ENCODE measurements around the gene P2RX6.
"Not testable (repeated sequence)": the region's sequence is repeated elsewhere in the genome, so short reads cannot be mapped to it uniquely, and the experiment has no call there.

The P2RX6 gene

DNA sequence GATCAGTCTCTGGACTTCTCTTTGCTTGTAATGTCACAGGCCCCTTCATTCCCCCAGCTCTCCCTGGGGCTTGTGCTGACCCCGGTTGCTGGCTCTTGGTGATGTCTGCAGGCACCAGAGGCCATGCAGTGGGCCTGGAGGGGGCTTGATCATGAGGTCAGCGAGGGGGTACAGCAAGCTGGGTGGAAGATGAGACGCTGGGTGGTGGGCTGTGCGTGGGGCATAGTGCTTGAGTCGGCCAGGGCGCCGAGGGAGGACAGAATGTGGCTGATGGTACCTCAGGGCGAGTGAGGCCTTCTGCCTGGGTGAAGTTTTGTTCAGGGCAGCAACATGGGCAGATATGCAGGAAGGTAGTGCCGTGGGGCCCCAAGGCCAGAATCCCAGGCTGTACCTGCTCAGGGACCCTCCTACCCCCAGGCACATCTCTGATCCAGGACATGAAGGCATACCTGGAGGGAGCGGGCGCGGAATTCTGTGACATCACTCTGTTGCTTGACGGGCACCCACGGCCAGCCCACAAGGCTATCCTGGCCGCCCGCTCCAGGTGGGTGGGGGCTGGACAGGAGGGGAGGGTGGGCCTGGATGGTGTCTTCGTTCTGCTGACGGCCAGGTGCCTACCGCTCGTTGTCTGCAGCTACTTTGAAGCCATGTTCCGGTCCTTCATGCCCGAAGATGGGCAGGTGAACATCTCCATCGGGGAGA is 19.5 kb upstream of the P2RX6 start:
- no peak for DNase-seq

DNA sequence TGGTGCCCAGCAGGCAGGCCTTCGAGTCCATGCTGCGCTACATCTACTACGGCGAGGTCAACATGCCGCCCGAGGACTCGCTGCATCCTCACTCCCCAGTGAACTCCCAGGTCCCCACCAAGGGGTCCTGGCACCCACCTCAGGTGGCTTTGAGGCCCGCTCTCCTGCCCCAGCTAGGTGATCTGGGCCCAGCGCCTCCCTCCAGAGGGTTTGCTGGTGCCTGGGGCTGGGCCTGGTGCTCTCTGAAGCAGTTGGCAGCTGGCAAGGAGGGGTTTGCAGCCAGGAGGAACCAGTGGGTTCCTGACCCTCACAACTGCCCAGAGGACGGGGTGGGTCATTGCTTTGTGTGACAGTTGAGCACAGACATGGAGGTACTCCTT is 18.9 kb upstream of the P2RX6 start:
- no peak for DNase-seq

DNA sequence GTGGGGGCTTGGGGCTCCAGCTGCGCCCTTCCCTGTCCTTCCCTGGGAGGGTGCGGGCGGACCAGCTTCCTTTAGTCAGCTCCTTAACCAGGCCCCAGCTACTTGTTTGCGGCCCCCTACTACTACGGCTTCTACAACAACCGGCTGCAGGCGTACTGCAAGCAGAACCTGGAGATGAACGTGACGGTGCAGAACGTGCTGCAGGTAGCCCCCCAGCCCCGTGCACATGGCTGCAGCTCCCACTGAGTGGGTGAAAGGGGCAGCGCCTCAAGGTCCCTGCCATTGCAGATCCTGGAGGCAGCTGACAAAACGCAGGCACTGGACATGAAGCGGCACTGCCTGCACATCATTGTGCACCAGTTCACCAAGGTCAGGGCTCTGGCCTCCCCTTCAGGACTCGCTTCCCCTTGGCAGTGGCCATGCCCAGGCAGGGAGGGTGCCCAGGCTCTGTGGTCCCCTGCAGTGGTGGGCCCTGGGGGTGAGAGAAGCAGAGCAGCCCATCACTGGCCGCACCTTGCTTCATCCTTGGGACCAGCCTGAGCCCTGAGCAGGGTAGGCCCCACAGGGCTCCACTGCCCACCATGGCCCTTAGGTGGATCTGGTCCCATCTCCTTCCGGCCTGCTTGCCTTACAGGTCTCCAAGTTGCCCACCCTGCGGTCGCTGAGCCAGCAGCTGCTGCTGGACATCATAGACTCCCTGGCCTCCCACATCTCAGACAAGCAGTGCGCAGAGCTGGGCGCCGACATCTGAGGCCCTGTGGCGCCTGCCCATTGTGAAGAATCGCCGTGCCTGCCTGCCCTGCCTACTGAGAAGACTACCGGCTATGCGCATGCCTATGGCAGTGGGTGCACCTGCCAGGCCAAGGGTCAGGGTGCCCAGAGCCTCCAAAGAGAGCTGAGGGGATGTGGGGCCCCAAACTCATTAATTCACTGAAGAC is 18.1 kb upstream of the P2RX6 start:
- no peak for DNase-seq

DNA sequence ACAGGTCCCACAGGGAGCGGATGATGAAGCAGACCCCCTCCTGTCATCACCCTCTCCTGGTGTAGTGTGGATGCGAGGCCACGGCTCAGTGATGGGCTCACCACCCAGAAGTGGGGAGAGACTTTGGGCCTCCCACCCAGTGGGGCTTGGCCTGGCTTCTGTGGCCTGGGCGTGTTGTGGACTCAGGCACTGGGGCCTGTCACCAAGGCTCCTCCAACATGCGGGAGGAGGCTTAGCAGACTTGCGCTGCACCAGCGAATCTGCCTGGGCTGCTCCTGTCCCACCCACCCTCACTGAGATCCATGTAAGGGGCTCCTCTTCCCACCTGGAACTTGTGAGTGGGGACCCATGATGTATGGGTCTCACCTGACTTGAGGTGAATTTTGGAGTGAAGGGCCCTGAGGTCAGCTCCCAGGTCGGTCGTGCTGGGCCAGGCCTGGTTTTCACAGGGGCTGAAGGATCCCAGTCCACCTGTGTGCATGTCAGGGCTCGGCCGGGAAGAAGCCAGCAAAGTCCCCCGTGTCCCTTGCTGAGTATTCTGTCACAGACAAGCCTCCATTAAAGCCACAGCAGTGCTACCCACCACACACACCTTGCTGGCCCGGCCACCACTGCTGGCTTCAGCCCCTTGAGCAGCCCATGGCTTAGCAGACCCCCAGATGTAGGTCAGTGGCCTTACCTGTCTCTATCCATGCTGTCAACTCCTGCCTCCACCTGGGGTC is 17.3 kb upstream of the P2RX6 start:
- DNase-seq: no peak

DNA sequence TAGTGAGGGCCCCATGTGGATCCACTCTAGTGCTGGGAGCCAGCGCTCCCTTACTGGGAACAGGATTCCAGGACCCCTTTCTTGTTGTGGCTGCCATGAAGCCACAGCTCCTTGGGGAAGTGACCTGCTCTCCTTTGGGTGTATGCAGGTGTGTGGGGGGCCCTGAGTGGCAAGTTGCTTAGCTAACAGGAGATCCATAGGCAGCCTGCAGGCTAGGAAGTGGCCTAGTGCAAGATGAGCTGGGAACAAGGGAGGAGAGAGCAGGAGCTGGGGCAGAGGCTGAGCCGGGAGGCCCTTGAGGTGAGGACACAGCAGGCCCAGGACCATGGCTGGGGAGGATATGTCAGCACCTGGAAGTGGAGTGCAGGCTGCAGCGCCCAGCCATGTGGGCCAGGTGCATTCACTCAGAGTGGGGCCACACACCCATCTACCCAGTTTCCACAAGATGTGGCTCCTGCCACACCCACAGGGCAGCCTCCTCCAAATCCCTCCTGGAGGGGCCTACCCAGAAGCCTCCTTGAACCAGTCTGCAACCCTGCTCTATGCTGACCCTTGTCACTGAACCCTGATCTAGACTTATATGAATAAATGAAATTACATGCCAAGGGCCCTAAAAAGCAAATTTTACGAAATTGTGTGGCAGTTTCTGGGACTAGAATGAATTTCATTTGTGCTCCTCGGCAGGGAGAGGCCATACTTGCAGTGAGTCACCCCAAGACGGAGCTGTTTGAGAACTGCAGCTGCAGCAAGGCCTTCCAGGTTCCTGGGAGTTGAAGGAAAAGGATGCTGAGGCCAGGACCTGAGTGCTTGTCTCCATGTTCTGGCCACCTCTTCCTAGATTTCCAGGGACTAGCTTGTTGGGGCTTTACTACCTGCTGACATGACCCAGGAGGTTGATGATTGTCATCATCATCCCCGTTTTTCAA is 16.3 kb upstream of the P2RX6 start:
- DNase-seq: no peak

DNA sequence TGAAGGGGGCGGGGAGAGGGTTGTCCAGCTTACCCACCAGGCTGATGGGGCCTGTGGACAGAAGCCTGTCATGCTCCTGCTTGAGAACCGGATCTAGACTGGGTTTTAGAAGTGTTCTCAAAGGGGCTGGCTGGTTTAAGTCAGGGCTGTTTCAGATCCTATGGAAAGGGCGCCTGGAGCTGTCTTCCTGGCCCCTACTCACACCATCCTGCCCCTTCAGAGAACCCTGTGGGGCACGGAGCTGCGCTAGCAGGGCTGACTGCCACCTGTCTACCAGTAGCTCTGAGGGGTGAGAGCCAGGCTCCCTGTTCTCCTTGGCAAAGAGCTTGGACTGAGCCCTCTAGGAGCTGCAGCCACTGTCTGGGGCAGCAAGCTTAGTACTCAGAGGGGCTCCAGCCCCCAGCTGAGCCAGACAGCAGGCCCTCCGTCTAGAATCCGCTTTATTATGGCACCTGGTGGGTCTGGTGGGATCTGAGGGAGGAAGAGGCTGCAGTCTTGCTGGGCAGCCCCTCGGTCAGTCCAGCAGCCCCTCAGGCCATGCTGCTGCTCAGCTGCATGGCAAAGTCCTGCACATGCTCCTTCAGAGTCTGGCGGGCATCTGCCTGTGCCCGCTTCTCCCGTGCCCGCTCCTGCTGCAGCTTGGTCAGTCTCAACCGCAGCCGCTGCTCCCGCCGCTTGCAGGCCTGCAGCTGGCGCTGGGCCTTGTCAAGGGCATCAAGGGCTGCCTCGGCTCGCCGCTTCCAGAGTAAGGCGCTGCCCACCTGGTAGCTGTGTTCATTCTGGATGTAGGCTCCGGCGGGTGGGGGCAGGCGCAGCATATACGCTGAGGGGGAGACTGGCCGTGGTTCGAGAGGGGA is 15.4 kb upstream of the P2RX6 start:
- DNase-seq: no peak

DNA sequence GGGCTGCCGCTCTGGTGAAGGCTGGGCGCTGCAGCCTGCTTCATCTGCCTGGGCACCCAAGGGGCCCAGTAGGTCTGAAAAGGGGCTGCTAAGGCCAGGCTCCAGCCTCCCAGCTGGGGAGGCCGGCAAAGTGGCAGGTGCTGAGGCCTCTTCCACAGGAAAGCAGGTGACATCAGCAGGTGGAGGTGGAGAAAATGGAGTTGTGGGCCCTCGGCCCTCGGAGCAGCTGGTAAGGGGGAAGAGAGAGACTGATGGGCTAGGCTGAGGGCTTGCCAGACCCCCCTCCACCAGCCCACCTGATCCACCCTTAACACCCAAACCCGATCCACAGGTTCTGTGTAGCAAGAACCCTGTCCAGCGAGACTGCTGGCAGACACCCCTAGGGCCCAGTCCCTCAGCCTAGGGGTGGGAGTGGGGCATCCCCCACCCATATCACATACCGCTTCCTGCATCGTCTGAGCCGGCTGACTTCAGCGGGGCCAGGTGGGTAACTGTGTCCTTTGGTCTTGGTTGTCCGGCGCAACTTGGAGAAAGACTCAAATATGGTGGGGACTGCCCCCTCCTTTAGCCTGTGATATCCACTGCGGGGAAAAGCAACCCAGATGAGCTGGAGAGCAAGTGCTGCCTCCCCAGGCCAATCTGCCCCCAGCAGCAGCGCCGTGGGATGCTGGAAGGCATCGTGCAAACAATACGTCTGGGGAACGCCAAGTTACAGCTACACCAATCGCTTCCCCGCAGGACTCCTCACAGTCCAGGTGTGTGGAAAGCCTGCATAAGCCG is 14.6 kb upstream of the P2RX6 start:
- no peak for DNase-seq

DNA sequence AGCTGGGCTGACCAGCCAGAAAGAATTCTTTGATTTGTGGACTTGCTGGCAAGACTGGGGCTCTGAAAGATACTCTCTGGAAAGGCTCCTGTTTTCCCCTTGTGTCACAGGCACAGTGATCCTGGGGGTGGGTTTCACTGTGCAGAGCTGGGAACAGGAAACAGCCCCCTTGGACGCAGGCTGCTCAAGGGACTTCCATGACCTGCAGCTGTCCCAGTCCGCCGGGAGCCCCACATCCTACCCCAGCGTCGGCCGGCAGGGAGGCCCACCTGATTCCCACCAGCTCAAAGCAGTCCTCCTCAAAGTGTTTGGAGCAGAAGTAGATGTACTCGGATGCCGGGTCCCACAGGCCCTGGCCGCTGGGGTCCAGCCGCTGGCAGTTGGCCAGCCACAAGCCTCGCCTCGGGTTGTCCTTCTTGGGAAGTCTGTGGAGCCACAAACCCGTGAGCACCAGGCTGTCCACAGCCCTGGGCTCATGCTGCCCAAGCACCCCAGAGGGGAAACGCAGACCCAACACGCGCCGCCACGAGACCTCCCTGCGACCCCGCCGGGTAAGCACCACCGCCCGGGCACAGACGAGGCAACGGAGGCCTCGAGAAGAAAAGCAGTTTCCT is 13.9 kb upstream of the P2RX6 start:
- no peak for DNase-seq

DNA sequence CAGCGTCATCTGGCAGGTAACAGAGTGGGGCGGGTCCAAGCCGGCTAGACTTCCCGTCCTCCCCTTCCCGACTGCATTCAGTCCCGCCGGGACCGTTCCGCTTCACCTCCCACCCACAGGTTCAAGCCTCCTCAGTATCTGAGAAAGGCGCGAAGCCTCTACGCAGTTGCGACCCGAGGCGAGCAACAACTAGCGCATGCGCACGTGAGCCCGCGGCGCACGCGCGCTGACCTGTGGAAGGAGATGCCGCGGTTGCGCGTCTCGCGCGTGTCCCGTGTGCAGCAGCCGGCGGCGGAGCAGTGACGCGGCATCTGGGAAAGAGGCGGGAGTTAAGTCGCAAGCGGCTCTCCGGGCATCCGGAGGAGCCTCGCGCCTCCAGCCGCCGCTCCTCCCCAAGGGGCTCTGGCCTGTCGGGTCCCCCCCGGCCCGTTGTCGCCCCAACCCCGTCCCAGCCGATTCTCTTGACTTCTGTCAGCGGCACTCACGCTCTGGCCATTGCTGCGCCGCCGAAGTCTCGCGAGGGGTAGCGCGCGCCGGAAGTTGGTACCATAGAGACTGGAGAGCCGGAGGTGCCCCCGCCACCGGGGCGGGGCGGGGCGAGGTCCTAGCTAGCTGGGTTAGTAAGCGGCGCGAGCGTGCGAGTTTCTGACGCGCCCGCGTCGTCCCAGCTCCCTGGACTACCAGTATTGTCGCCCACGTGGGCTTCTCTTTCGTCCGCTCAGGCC is 13.2 kb upstream of the P2RX6 start, which contains the start of gene THAP7:
TSS of gene THAP7 (minus strand) at position 518 of the 725 bp plus-strand sequence. CDS start at position 311, 207 bp downstream.
- peak; percentile 91 for DNase-seq

DNA sequence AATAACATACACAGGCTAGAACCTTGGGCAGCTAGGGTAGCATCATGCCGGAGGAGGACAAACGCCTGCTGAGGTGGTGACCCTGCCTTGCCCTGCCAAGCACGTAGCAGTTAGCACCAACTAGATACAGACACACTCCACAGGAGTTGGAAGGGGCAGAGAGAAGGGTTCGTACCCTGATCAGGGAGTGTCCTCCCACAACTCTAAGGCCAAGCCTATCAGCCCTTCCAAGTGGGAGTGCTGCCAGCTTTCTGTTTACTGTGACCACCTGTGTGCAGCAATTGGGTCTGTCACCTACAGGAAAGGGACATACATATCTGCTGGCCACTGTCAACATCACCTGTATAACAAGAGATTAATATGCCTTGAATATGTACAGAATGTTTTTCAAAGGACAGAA is 11.2 kb upstream of the P2RX6 start:
- peak; percentile 10 for DNase-seq

DNA sequence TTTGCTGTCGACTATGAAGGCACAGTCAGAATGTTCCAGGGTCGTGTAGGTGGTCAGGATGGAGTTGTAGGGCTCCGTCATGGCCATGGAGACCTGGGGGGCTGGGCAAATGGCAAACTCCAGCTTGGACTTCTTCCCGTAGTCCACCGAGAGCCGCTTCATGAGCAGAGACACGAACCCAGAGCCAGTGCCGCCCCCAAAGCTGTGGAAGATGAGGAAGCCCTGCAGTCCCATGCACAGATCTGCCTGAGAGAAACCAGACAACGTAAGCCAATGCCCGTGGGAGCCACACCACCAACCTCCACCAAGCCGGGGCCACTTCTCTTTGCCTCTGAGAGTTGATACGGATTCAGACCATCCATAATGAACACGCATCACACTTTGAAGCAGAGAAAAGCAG is 5.8 kb upstream of the P2RX6 start:
- DNase-seq: not testable (repeated sequence)

DNA sequence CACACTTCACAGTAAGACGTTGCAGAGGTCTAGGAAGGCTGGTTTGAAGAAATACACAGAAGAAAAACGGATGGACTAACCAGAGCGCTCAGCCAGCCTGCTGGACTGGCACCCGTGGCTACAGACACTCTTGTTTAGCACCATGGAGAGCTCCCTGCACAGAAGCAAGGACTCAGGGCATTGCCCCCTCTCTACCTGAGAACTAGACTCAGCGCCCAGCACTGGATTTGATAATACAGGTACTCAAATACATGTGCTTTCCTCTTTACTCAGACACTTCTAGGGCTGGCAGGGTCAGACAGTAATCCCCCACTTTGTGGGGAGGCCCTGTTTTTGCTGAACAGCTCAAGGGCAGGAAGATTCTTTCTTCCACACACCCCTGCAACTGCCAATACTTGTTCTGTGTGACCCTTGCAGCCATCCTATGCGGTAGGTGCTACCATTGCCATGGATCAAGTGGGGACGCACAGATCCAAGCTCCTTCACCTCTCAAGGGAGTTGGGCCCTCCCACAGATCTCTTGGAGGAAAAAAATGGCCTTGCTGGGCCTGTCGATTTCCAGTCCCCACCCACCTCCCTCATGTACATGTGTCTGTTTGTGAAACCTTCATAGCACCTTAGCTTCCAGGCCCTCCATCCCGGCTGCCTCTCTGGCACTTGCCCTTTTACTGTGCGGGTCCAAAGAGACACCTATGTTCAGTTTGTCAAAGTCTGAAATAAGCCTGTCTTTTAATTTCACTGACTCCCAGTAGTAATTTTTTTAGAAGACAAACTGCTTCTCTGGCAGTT is 5.1 kb upstream of the P2RX6 start:
- DNase-seq: no peak

DNA sequence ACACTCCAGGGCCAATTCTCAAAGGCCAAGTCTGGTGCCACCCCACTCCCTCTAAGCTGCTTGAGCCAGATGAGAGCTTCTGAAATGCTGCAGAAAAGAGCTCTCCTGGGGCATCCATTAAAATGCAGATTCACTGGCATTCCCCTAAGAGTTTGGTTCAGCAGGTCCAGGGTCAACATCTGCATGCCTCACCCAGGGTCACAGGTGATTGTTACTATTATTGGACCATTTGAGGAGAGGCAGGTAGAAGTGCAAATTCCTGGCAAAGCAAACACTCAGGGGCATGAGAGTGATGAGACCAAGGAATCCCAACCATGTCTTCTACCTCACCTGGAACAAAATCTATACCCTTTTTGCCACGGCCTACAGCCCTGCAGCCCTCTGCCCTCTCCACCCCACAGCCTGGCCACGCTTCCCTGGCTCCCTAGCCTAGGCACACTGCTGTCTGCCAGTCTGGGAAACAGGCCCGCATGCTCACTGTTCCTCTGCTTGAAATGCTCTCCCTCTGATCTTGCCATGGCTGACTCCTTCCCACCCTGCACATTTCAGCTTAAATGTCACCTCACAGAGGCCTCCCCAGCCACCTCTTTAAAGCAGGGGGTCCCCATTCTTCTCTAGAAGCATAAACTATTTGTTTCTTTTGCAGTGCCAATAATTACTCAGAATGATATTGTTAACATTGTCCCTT is 4.4 kb upstream of the P2RX6 start:
- no peak for DNase-seq

DNA sequence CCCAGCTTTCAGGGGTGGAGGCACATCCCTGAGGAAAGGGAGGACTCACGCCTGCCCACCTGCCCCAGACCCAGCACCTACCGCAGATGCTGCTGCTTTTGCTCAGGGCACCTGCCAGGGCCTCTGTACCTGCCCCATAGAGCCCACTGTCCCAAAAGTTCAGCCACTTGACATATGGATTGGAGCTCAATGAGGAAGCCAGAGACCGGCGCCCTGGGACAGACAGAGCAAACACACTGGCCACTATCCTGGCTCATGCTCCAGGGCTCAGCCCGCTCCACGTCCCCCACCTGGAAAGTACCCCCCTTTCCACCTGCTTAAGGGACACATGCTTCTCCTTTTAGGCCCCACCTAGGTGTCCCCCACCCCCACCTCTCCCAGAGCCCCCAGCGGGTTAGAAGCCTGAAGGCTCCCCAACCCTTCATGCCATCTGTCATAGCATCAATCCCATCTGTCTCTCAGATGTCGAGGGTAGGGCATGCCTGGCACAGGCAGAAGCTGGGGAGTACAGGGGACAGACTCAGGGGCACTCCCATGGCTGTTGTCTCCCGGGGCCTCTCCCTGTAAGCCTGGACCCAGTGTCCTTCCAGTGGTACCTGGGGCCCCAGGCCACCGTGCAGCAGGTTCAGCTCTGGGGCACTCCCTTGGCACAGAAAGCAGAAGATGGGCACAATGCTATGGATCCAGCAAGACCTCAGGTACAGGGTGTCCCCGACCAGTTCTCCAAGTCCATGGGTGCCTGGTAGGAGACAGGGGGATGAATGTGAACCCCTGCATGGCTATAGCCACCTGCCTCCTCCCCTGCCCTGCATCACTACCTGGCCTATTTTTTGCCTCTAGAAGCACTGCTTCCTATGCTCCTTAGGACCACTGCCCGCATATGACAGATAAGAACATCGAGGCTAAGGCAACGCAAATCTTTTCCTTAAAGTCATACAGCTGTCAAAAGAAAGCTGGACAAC is 2.2 kb upstream of the P2RX6 start:
- no peak for DNase-seq

DNA sequence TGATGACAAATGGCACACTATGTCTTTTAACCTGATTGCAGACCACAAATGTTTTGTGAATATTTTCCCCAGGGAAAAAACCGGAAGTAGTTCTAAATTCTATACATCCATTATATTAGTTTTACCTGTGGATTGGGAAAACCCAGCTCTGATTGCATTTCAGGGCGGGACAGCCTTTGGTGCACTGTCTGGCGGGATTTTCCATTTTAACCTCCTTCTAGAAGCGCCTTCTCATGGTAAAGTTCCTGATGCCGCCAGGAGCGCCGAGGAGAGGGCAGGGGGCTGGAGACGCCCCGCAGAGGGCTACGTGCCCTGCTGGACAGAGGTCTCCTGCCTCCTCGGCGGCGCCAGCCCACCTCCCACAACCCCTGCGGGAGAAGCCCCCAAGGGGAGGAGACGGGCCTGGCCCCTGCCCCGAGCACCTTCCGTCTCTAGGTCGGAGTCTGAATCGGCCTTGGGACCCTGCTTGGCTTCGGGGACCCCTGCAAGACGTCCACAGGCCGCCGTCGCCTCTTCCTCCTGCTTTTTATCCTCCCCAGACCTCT is 1.2 kb upstream of the P2RX6 start:
- DNase-seq: no peak

DNA sequence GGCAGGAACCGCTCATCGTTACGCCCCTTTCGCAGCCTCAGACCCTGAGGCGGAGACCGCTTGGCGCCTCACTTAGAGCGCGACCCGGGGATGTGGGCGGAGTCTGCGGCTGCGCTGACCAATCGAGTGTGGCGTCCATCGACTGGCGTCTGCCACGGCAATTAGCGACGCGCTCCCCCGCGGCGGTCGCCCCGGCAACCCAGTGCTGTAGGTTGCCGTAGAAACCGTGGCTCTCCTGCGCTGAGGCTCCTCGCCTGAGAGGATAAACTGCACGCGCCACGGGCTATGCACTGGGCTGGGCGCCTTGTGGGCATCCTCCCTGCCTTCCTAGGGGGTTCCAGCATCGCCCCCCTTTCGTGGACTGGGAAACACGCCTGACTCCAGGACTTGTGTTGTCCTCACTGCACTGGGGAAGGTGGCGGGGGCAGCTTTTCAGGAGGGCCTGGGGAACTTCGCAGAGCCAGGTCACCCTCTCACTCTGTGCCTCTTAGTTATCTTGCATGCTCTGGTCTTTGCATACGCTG is 701 bp upstream of the P2RX6 start:
- peak; percentile 93 for DNase-seq

Measured in NCI-H345 (cell line).